CD4-positive, alpha-beta T cell treated with Interleukin-12 subunit alpha and Interleukin-12 subunit beta, for 1 hour (primary cell): Measurements from ENCODE around the gene RTN4R.
"Not testable (repeated sequence)": the region's sequence is repeated elsewhere in the genome, so short reads cannot be mapped to it uniquely, and the experiment has no call there.

Experiments used
- DNase-seq: peaks from one replicate; pipeline ENCODE4 v3.0.0-alpha.2; 2020

The RTN4R gene

GRCh38 chr22:20305230-20305893, 37.2 kb upstream of the RTN4R start:
- not testable (repeated sequence) for DNase-seq

DNA sequence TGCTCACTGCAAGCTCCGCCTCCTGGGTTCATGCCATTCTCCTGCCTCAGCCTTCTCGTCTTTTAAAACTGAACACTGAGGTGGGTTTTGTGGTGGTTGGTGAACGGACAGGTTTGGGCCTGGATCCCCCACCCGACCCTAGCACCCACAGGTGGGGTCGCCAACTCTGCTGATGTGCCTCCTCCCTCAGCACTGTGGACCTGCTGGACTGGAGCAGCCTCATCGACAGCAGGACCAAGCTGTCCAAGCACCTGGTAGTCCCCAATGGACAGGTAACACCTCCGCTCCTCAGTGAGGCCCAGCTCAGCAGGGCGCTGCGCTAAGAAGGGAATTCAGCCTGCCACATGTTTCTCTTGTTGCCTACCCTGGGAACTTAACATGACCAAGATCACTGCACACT, 36.5 kb upstream of the RTN4R start:
- DNase-seq = no peak

- DNase-seq = not testable (repeated sequence)
Observed at GRCh38 chr22:20303229-20303534, 35.1 kb upstream of the RTN4R start.

- no peak for DNase-seq
Observed at GRCh38 chr22:20302438-20303228, 34.5 kb upstream of the RTN4R start.

GRCh38 chr22:20299746-20300136, 31.6 kb upstream of the RTN4R start:
- DNase-seq = no peak

DNA sequence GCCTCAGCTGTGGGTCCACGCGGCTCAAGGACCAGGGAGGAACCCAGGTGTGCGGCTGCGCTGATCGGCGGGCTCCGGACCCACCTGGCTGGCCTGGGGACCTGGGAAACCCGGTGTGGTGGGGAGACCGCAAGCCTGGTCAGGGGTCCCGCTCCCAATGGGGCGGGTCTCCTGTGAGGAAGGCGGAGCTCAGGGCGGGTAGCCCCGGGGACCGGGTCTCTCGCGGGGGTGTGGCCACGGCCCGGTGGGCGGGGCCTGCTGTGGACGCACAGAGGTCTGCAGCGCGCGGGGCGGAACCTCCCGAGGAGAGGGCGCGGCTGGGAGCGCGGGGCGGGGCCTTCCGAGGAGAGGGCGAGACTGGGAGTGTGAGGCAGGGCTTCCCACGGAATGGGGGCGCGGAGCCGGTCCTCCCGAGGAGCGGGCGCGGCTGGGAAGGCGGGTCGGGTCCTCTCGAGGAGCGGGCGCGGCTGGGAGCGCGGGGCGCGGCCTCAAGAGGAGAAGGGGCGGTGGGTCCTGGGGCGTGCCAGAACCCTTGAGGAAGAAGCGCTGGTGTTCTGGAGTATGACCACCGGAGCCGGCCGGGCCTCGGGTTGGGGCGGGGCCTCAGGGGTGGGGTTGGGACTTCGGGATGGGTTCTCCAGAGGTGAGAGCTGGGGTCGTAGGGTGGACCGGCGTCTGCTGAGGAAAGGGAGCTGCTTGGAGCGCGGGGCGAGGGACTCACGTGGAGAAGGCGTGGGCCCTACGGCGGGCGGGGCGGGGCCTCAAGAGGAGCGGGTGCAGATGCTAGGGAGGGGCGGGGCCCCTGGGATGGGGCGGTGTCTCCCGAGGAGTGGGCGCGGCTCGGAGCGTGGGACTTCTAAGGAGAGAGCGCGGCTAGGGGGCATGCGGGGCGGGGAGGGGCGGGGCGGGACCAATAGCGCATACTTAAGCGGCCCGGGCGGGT, 31.0 kb upstream of the RTN4R start:
- DNase-seq = peak; percentile 95

- DNase-seq = no peak
Observed at GRCh38 chr22:20298110-20298802, 30.1 kb upstream of the RTN4R start.

DNA sequence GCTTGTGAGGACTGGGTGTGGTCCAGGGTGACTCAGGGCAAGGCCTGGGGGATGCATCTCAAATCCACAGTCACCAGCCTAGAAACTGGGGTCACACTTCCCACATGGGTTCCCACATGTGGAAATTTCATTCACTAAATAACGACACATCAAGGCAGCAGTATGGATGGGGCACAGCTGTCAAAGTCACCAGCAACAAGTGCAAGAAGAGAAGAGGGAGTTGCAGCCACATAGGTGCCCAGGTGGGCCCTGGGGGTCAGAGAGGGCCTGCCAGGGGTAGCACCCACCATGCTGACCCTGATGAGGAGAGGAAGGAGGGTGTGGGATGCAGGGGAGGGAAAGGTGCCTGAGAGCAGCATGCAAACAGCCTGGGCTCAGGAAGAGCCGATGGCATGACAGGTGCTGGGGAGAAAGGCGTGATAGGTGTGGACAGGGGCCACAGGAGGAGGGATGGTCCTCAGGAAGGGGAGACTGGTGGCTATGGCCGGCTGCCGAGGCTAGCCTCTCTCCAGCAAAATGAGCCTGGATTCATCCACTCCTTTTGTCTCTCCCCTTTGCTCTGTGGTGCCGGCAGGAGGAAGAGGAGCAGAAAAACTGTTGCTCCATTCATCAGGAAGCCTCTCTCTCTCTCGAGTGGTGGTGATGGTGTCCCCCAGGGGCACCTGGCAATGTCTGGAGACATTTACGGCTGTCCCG, 29.4 kb upstream of the RTN4R start:
- DNase-seq = no peak

DNA sequence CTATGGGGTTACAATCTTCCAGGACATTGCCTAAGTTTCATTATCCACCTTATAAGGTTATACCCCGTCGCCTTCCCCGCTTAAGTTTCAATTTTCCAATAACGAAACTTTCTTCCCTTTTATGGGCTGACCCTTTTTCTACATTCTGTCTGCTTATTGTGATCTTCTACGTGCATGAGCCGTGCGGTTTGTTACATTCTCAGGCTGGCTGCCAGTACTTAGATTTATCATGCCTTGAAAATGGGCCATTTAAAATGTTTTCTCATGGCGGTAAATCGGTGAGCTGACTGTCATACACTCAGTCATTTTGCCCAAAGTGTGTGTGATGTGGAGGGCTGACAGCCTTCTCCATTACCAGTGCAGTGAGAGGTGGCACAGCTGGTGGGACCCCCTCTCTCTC, 28.5 kb upstream of the RTN4R start:
- no peak for DNase-seq

- no peak for DNase-seq
Observed at GRCh38 chr22:20295262-20296064, 27.3 kb upstream of the RTN4R start.

DNA sequence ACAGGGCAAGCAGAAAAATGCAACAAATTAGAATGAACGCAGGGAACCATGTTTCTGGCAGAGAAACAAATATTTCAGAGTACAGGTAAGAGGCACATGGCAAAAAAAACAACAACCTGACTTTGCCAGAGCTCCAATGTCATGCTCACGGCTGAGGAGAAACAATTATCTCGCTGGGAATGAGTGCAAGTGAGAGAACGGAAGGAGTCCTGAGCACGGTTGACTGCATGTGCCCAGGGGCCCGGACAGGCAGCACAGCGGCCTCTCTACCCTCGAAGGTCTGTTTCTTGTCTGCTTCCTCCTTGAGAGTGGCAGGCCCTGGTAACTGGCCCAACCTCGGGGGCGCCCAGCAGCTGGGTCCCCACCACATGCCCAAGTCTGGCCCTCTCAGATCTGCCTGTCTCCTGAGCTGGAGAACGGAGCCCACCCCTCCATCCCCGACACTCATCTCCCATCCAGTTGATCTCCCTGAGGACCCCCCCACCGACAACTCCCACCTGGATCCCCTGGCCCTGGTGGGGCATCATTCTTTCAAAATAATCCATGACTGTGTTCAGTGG, 24.6 kb upstream of the RTN4R start:
- DNase-seq = no peak

GRCh38 chr22:20292108-20292507, 24.0 kb upstream of the RTN4R start:
- no peak for DNase-seq

- DNase-seq = no peak
Observed at GRCh38 chr22:20291604-20292063, 23.5 kb upstream of the RTN4R start.

GRCh38 chr22:20291249-20291586, 23.1 kb upstream of the RTN4R start:
- DNase-seq = no peak

GRCh38 chr22:20290578-20291248, 22.6 kb upstream of the RTN4R start:
- DNase-seq = no peak

GRCh38 chr22:20290045-20290392, 21.9 kb upstream of the RTN4R start:
- DNase-seq = no peak

GRCh38 chr22:20289182-20290044, 21.3 kb upstream of the RTN4R start:
- not testable (repeated sequence) for DNase-seq

GRCh38 chr22:20286784-20287423, 18.8 kb upstream of the RTN4R start:
- DNase-seq = not testable (repeated sequence)

- not testable (repeated sequence) for DNase-seq
Observed at GRCh38 chr22:20286312-20286660, 18.2 kb upstream of the RTN4R start.
